ENCODE results near the gene MMP24. TPM values are rescaled to one million over a fixed set of nuclear protein-coding genes. Genes with fewer than 3 reads are reported as not detected.
A peak's percentile ranks its signal among the peaks of the same experiment; 100 is the strongest.

MMP24 gene
- total RNA-seq, 1 experiment from 2014 or later: not detected

- peak; percentile 46 for DNase-seq (ENCODE audit: unreplicated experiment)
- Mint-ChIP-seq H3K36me3 (ENCODE audit: insufficient read depth, unreplicated experiment) (peaks cover 8% of the 10 kb centered on the region), H3K4me1 (ENCODE audit: insufficient read depth, unreplicated experiment) (peaks cover 11% of the 10 kb centered on the region), H3K27ac (ENCODE audit: low read depth, unreplicated experiment) (no peak overlapping the region), H3K4me3 (ENCODE audit: unreplicated experiment) (no peak overlapping the region), H3K9me3 (ENCODE audit: unreplicated experiment) (no peaks in the 10 kb centered on the region), H3K27me3 (ENCODE audit: insufficient read depth, unreplicated experiment) (no peaks in the 10 kb centered on the region)
- ChIA-PET CTCF (interaction anchor here (0.7 to 3.1 kb wide), 5 partner anchors 125 to 176 kb away, joined by 3 to 19 read pairs (median 4); partner anchors contain the start of gene GDF5), POLR2A (interaction anchor here (0.5 to 2.0 kb wide), 7 partner anchors 9 to 314 kb away, joined by 3 to 7 read pairs (median 4); partner anchors contain the start of genes EDEM2 and EIF6)
- no peak for TF ChIP-seq CTCF (IDR thresholded peaks at IDR 0.05; ENCODE audit: unreplicated experiment)
- BruUV-seq (replicated peaks): no TSS peak
- intact Hi-C loops (cut with micrococcal nuclease): no loop called here
These were observed 45.4 kb downstream of the MMP24 start for GRCh38 chr20:35271904-35272303.

- peaks cover 25% of the 10 kb centered on the region for H3K36me3 Mint-ChIP-seq (ENCODE audit: insufficient read depth, unreplicated experiment)
- no peaks in the 10 kb centered on the region for H3K9me3 Mint-ChIP-seq (ENCODE audit: unreplicated experiment)
- H3K4me1 Mint-ChIP-seq (ENCODE audit: insufficient read depth, unreplicated experiment): peaks cover 13% of the 10 kb centered on the region
- intact Hi-C loops (cut with micrococcal nuclease): no loop called here
- no TSS peak for BruUV-seq (replicated peaks)
- no peak for DNase-seq (ENCODE audit: unreplicated experiment)
- no peak overlapping the region for H3K27ac Mint-ChIP-seq (ENCODE audit: low read depth, unreplicated experiment)
- TF ChIP-seq CTCF (IDR thresholded peaks at IDR 0.05; ENCODE audit: unreplicated experiment): no peak
- CTCF ChIA-PET: interaction anchor here (0.6 to 1.2 kb wide), 4 partner anchors 14 to 177 kb away, joined by 3 to 6 read pairs (median 4); no protein-coding TSS in a partner anchor
- POLR2A ChIA-PET: interaction anchor here (0.7 to 2.0 kb wide), 5 partner anchors 9 to 31 kb away, joined by 3 to 7 read pairs (median 6); partner anchors contain the start of gene FAM83C
- no peaks in the 10 kb centered on the region for H3K27me3 Mint-ChIP-seq (ENCODE audit: insufficient read depth, unreplicated experiment)
- H3K4me3 Mint-ChIP-seq (ENCODE audit: unreplicated experiment): no peak overlapping the region
These were observed 47.1 kb downstream of the MMP24 start for GRCh38 chr20:35273449-35274171.

- BruUV-seq (replicated peaks): no TSS peak
- H3K36me3 Mint-ChIP-seq (ENCODE audit: insufficient read depth, unreplicated experiment): peaks cover 34% of the 10 kb centered on the region
- H3K27me3 Mint-ChIP-seq (ENCODE audit: insufficient read depth, unreplicated experiment): no peaks in the 10 kb centered on the region
- ChIA-PET POLR2A (interaction anchor here (0.6 to 7.3 kb wide), 3 partner anchors 10 to 293 kb away, joined by 3 to 92 read pairs (median 7); no protein-coding TSS in a partner anchor), CTCF (interaction anchor here (0.5 to 1.3 kb wide), 6 partner anchors 20 to 178 kb away, joined by 3 to 4 read pairs (median 3); no protein-coding TSS in a partner anchor)
- no peak for DNase-seq (ENCODE audit: unreplicated experiment)
- intact Hi-C loops (cut with micrococcal nuclease): no loop called here
- H3K4me1 Mint-ChIP-seq (ENCODE audit: insufficient read depth, unreplicated experiment): peaks cover 18% of the 10 kb centered on the region
- no peak overlapping the region for H3K4me3 Mint-ChIP-seq (ENCODE audit: unreplicated experiment)
- H3K9me3 Mint-ChIP-seq (ENCODE audit: unreplicated experiment): no peaks in the 10 kb centered on the region
- TF ChIP-seq CTCF (IDR thresholded peaks at IDR 0.05; ENCODE audit: unreplicated experiment): no peak
- H3K27ac Mint-ChIP-seq (ENCODE audit: low read depth, unreplicated experiment): no peak overlapping the region
These were observed 47.9 kb downstream of the MMP24 start for GRCh38 chr20:35274172-35275092.
